ENCODE data around the gene ADPRHL1. TPM values are rescaled to one million over a fixed set of nuclear protein-coding genes. Genes with fewer than 3 reads are reported as not detected.

The ADPRHL1 gene
- total RNA-seq, 1 donor from 2014 or later, result 484 TPM

GRCh38 chr13:113466383-113466782 lies 13.1 kb upstream of the ADPRHL1 start:
- DNase-seq, result no peak
- Histone ChIP-seq H3K36me3 (peaks cover 55% of the 10 kb centered on the region), H3K9me3 (replicated peaks) (no peaks in the 10 kb centered on the region), H3K27ac (replicated peaks) (no peak overlapping the region), H3K4me3 (no peak overlapping the region), H3K27me3 (ENCODE audit: low read depth) (no peaks in the 10 kb centered on the region), H3K4me1 (peaks cover 36% of the 10 kb centered on the region)
- TF ChIP-seq CTCF (IDR thresholded peaks at IDR 0.05; ENCODE audit: borderline replicate concordance), result no peak
- intact Hi-C loops (cut with micrococcal nuclease), result no loop called here

GRCh38 chr13:113465300-113465699 lies 12.0 kb upstream of the ADPRHL1 start:
- H3K27me3 ChIP-seq (ENCODE audit: low read depth), result no peaks in the 10 kb centered on the region
- H3K36me3 ChIP-seq, result peaks cover 63% of the 10 kb centered on the region
- intact Hi-C loops (cut with micrococcal nuclease), result no loop called here
- H3K27ac ChIP-seq (replicated peaks), result no peak overlapping the region
- no peak overlapping the region for H3K4me3 ChIP-seq
- no peak for DNase-seq
- H3K4me1 ChIP-seq, result peaks cover 41% of the 10 kb centered on the region
- TF ChIP-seq CTCF (IDR thresholded peaks at IDR 0.05; ENCODE audit: borderline replicate concordance), result no peak
- no peaks in the 10 kb centered on the region for H3K9me3 ChIP-seq (replicated peaks)

- no peak for DNase-seq
- intact Hi-C loops (cut with micrococcal nuclease), result no loop called here
- TF ChIP-seq CTCF (IDR thresholded peaks at IDR 0.05; ENCODE audit: borderline replicate concordance), result no peak
- peaks cover 37% of the 10 kb centered on the region for H3K4me1 ChIP-seq
- H3K9me3 ChIP-seq (replicated peaks), result no peaks in the 10 kb centered on the region
- no peak overlapping the region for H3K27ac ChIP-seq (replicated peaks)
- H3K27me3 ChIP-seq (ENCODE audit: low read depth), result no peaks in the 10 kb centered on the region
- peaks cover 65% of the 10 kb centered on the region for H3K36me3 ChIP-seq
- no peak overlapping the region for H3K4me3 ChIP-seq
These were observed 11.2 kb upstream of the ADPRHL1 start for GRCh38 chr13:113464476-113464875.

- no peak for TF ChIP-seq CTCF (IDR thresholded peaks at IDR 0.05; ENCODE audit: borderline replicate concordance)
- H3K36me3 ChIP-seq, result peaks cover 66% of the 10 kb centered on the region
These were observed 7.9 kb upstream of the ADPRHL1 start for GRCh38 chr13:113461022-113461751.

GRCh38 chr13:113460599-113460998 lies 7.3 kb upstream of the ADPRHL1 start:
- H3K27ac ChIP-seq (replicated peaks), result peak overlapping the region; percentile 80
- no peak overlapping the region for H3K4me3 ChIP-seq
- H3K4me1 ChIP-seq, result peaks cover 49% of the 10 kb centered on the region
- DNase-seq, result no peak
- no peaks in the 10 kb centered on the region for H3K27me3 ChIP-seq (ENCODE audit: low read depth)
- intact Hi-C loops (cut with micrococcal nuclease), result no loop called here
- no peak for TF ChIP-seq CTCF (IDR thresholded peaks at IDR 0.05; ENCODE audit: borderline replicate concordance)
- no peaks in the 10 kb centered on the region for H3K9me3 ChIP-seq (replicated peaks)
- peaks cover 66% of the 10 kb centered on the region for H3K36me3 ChIP-seq

More at GRCh38 chr13:113461022-113461751, 7.9 kb upstream of the ADPRHL1 start:
- DNase-seq, result no peak
- intact Hi-C loops (cut with micrococcal nuclease), result no loop called here
- Histone ChIP-seq H3K4me3 (no peak overlapping the region), H3K27me3 (ENCODE audit: low read depth) (no peaks in the 10 kb centered on the region), H3K4me1 (peaks cover 45% of the 10 kb centered on the region), H3K27ac (replicated peaks) (peak overlapping the region; percentile 80), H3K9me3 (replicated peaks) (no peaks in the 10 kb centered on the region)
